ENCODE data around the gene RTP2.

DNA sequence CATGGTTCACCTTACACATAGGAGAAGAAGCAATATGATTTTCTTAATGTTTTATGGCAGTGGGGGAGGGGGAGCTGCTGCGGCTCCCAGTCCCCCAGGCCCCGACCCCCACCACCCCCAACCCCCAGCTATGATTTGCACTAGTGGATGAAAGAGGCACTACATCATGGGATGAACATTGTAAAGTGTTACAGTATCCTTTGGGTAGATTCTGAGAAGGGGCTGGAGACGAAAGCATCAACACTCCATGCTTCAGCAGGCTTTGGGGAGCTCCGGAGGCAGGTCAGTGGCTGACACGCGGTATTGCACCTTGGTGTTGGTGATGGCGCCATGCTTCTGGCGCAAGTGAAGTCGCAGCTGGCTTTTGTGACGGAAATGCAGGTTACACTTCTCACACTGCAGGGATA lies 19.9 kb upstream of the RTP2 start:
- TF ChIP-seq, protein P1, sequence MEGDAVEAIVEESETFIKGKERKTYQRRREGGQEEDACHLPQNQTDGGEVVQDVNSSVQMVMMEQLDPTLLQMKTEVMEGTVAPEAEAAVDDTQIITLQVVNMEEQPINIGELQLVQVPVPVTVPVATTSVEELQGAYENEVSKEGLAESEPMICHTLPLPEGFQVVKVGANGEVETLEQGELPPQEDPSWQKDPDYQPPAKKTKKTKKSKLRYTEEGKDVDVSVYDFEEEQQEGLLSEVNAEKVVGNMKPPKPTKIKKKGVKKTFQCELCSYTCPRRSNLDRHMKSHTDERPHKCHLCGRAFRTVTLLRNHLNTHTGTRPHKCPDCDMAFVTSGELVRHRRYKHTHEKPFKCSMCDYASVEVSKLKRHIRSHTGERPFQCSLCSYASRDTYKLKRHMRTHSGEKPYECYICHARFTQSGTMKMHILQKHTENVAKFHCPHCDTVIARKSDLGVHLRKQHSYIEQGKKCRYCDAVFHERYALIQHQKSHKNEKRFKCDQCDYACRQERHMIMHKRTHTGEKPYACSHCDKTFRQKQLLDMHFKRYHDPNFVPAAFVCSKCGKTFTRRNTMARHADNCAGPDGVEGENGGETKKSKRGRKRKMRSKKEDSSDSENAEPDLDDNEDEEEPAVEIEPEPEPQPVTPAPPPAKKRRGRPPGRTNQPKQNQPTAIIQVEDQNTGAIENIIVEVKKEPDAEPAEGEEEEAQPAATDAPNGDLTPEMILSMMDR (IDR thresholded peaks at IDR 0.05; ENCODE audit: poor library complexity) = no peak
- no peak for TF ChIP-seq EZH2 (IDR thresholded peaks at IDR 0.05; ENCODE audit: borderline replicate concordance)

Measured in hepatocyte (in vitro differentiated cells).